Gastroesophageal sphincter (tissue), 4 donors: ENCODE results near the gene MIS18A. TPM values are rescaled to one million over a fixed set of nuclear protein-coding genes. Genes with fewer than 3 reads are reported as not detected.

Experiments used
- ATAC-seq: fragments of 150-250 bp; one replicate; pipeline ENCODE4 v1.9.1; 2016; ENCODE audit warnings: mild to moderate bottlenecking, moderate library complexity
- H3K27ac ChIP-seq, 4 donors: fragments of 200-600 bp; sonication (generic) in 3 of 4; 1 replicate in 3 of 4; 2 replicates in 1 of 4; pipeline ENCODE4 v1.5.1; 2016 to 2019
- H3K27me3 ChIP-seq: fragments of 200-600 bp; sonication (generic); one replicate; pipeline ENCODE4 v1.5.1; 2019
- H3K36me3 ChIP-seq, 2 donors: fragments of 200-600 bp; sonication (generic); one replicate each; pipeline ENCODE4 v1.5.1; 2019; ENCODE audit warnings: control low read depth in 1 of 2
- H3K4me1 ChIP-seq, 3 donors: fragments of 200-600 bp; sonication (generic); 1 replicate in 2 of 3; 2 replicates in 1 of 3; pipeline ENCODE4 v1.5.1; 2016 to 2019; ENCODE audit warnings: control low read depth in 2 of 3
- H3K4me3 ChIP-seq, 2 donors: fragments of 200-600 bp; sonication (generic); one replicate each; pipeline ENCODE4 v1.5.1; 2019; ENCODE audit warnings: mild to moderate bottlenecking in 1 of 2, moderate library complexity in 1 of 2
- H3K9me3 ChIP-seq, 3 donors: fragments of 200-600 bp; sonication (generic); one replicate each; pipeline ENCODE4 v1.5.1; 2017 to 2019; ENCODE audit warnings: control low read depth in 2 of 3
- EP300 ChIP-seq: sonication (generic); formaldehyde crosslinking; IDR thresholded peaks from one replicate; pipeline ENCODE4 v1.6.1; 2017; ENCODE audit warnings: antibody characterized with exemption, mild to moderate bottlenecking
- POLR2A ChIP-seq, 2 donors: fragments of 450-650 bp; IDR thresholded peaks; one replicate each; pipeline ENCODE4 v1.6.1; 2017; ENCODE audit warnings: antibody characterized with exemption in 2 of 2, mild to moderate bottlenecking in 2 of 2, moderate library complexity in 1 of 2
- POLR2AphosphoS5 ChIP-seq: sonication (generic); formaldehyde crosslinking; IDR thresholded peaks from one replicate; pipeline ENCODE4 v1.6.1; 2017; ENCODE audit warnings: antibody characterized with exemption
- WGBS, 2 donors: methylation state at CpG; one replicate each; pipeline ENCODE4 v1.1.5; 2018; ENCODE audit warnings: low coverage in 1 of 2; 5-methylcytosine and 5-hydroxymethylcytosine counted together
- total RNA-seq, 4 donors: library from RNA; depleted of rRNA; stranded (reverse); fragments of >200 nt; gene quantifications; one replicate each; pipeline ENCODE4 v1.1.0, GENCODE V29; 2016
- TF ChIP-seq, protein P1 (sequence below), 4 experiments: fragments of 200-600 bp in 2 of 4; fragments of 450-650 bp in 2 of 4; sonication (generic) in 1 of 4; IDR thresholded peaks; one replicate each; pipeline ENCODE4 v1.5.1; 2017 to 2019; ENCODE audit warnings: antibody characterized with exemption in 4 of 4, mild to moderate bottlenecking in 2 of 4, moderate library complexity in 2 of 4

The MIS18A gene
- total RNA-seq, 4 donors from 2014 or later = 4.7 to 5.5 (median 5.2) TPM

DNA sequence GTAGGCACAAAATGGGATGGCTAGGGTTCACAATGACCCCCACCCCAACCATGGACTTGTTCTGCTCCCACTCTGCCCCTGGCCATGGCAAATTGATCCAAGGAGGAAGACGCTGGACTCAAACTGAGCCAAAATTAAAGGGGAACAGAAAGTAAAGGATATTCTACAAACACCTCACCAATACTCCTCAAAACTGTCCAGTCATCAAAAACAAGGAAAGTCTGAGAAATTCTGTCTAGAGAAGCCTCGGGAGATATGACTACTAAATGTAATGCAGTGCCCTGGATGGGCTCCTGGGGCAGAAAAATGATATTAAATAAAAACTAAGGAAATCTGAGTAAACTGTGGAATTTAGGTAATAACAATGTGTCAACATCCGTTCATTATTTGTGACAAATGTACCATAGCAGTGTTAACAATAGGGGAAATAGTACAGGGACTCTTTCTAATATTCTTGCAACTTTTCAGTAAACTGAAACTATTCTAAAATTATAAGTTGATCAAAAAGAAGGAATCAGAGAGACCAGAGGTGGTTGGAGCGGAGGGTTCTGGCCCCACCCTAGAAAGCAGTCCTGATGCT, 45.0 kb downstream of the MIS18A start:
- WGBS, 2 donors = 94% methylated on average over 3 of the region's 4 CpGs

DNA sequence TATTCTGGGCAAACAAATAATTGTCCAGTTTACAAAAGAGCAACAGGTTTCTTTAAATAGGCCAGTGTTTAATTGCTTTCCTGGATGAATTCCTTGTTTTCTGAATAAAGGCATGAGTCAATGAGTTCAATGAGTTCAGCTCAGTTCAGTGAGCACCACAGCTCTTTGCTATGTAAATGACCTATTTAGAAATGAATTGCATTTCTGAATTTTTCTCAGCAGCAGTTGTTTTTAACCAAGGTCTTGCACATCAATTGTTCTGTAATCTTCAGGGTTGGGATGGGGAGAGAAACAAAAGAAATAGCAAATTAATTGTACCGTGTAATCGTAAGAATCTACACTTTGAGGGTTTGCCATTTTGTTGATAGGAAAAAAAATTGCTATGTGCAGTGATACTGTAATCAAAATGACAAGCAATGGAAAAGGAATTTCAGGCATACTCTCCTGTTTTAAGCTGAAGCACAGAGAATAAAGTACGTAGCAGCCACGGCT, 45.7 kb downstream of the MIS18A start:
- WGBS, 2 donors = 52 to 70% methylated on average over 2 to 4 of the region's 4 CpGs
- TF ChIP-seq, protein P1, sequence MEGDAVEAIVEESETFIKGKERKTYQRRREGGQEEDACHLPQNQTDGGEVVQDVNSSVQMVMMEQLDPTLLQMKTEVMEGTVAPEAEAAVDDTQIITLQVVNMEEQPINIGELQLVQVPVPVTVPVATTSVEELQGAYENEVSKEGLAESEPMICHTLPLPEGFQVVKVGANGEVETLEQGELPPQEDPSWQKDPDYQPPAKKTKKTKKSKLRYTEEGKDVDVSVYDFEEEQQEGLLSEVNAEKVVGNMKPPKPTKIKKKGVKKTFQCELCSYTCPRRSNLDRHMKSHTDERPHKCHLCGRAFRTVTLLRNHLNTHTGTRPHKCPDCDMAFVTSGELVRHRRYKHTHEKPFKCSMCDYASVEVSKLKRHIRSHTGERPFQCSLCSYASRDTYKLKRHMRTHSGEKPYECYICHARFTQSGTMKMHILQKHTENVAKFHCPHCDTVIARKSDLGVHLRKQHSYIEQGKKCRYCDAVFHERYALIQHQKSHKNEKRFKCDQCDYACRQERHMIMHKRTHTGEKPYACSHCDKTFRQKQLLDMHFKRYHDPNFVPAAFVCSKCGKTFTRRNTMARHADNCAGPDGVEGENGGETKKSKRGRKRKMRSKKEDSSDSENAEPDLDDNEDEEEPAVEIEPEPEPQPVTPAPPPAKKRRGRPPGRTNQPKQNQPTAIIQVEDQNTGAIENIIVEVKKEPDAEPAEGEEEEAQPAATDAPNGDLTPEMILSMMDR (IDR thresholded peaks at IDR 0.05) = no peak

More for the DNA sequence above, 45.0 kb downstream of the MIS18A start:
- TF ChIP-seq POLR2AphosphoS5 (no peak), POLR2A (IDR thresholded peaks at IDR 0.05) (no peak), EP300 (no peak)
- TF ChIP-seq, protein P1 (IDR thresholded peaks at IDR 0.05) = no peak
- H3K27ac ChIP-seq = no peak overlapping the region
- no peak overlapping the region for H3K4me3 ChIP-seq
- no peaks in the 10 kb centered on the region for H3K36me3 ChIP-seq
- peaks cover 0 to 8% (median 0%) of the 10 kb centered on the region in 3 donors for H3K4me1 ChIP-seq
- no peak for ATAC-seq
- no peaks in the 10 kb centered on the region for H3K9me3 ChIP-seq
- H3K27me3 ChIP-seq = no peaks in the 10 kb centered on the region

DNA sequence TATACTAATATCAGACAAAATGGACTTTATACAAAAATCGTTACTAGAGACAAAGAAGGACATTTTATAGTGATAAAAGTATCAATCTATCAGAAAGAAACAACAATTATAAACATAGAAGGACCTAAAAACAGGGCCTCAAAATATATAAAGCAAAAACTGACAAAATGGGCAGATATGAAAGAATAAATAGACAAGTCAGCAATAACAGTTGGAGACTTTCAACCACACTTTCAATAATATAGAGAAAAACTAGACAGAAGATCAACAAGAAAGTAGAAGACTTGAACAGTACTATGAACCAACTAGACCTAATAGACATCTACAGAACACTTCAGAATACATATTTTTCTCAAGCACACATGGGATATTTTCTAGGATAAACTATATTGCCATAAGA, 52.4 kb downstream of the MIS18A start:
- Histone ChIP-seq H3K4me1 (no peaks in the 10 kb centered on the region), H3K27ac (no peak overlapping the region), H3K4me3 (no peak overlapping the region), H3K27me3 (no peaks in the 10 kb centered on the region), H3K36me3 (no peaks in the 10 kb centered on the region), H3K9me3 (peaks cover 0 to 17% (median 0%) of the 10 kb centered on the region in 3 donors)
- TF ChIP-seq EP300 (no peak), POLR2AphosphoS5 (no peak), POLR2A (IDR thresholded peaks at IDR 0.05) (no peak)
- TF ChIP-seq, protein P1 (IDR thresholded peaks at IDR 0.05) = no peak
- 74 to 88% methylated on average over 1 of the region's 1 CpG for WGBS, 2 donors
- ATAC-seq = no peak

More for the DNA sequence above, 45.7 kb downstream of the MIS18A start:
- no peak overlapping the region for H3K27ac ChIP-seq
- no peaks in the 10 kb centered on the region for H3K36me3 ChIP-seq
- H3K4me3 ChIP-seq = no peak overlapping the region
- ATAC-seq = no peak
- no peaks in the 10 kb centered on the region for H3K9me3 ChIP-seq
- no peaks in the 10 kb centered on the region for H3K27me3 ChIP-seq
- H3K4me1 ChIP-seq = peaks cover 0 to 8% (median 0%) of the 10 kb centered on the region in 3 donors

Other genes starting within 250 kb of the MIS18A start
- gene MRAP, start 19.8 kb upstream of the MIS18A start, total RNA-seq = not detected
- 10 to 100 TPM; 18.3 to 26.9 (median 20.7) TPM for gene URB1, start 114.0 kb upstream of the MIS18A start, total RNA-seq
- gene EVA1C, start 133.7 kb upstream of the MIS18A start, total RNA-seq = 10 to 100 TPM; 43.1 to 71.4 (median 51.1) TPM